Measurements from ENCODE around the gene GSN.

The GSN gene

GRCh38 chr9:121373011-121373729 lies 105.2 kb downstream of the GSN start:
- Histone ChIP-seq H3K9ac (ENCODE audit: low read depth, low read length, poor library complexity, severe bottlenecking) (no peak overlapping the region), H4K20me1 (ENCODE audit: insufficient read depth, low read length, poor library complexity, severe bottlenecking) (no peaks in the 10 kb centered on the region), H2AFZ (ENCODE audit: low read length) (no peak overlapping the region), H3K4me2 (ENCODE audit: low read depth, low read length, poor library complexity, severe bottlenecking) (no peak overlapping the region), H3K27me3 (ENCODE audit: insufficient read depth, low read length, poor library complexity, severe bottlenecking) (no peaks in the 10 kb centered on the region), H3K4me3 (ENCODE audit: low read length, poor library complexity, severe bottlenecking) (no peak overlapping the region), H3K36me3 (ENCODE audit: insufficient read depth, low read length) (no peaks in the 10 kb centered on the region), H3K4me1 (ENCODE audit: insufficient read depth, low read length, poor library complexity, severe bottlenecking) (peaks cover under 1% of the 10 kb centered on the region), H3F3A (ENCODE audit: low read depth) (no peaks in the 10 kb centered on the region), H3K79me2 (ENCODE audit: insufficient read depth, low read length) (no peaks in the 10 kb centered on the region), H3K9me3 (ENCODE audit: insufficient read depth, low read depth, low read length) (peaks cover 6% of the 10 kb centered on the region; the same call in 1 of the 2 replicates), H3K9me2 (replicated peaks; ENCODE audit: low read depth, low read length) (no peaks in the 10 kb centered on the region)
- no peak for TF ChIP-seq EZH2phosphoT487 (IDR thresholded peaks at IDR 0.05; ENCODE audit: borderline replicate concordance)

GRCh38 chr9:121376214-121376830 lies 108.4 kb downstream of the GSN start:
- Histone ChIP-seq H4K20me1 (ENCODE audit: insufficient read depth, low read length, poor library complexity, severe bottlenecking) (no peaks in the 10 kb centered on the region), H3K4me3 (ENCODE audit: low read length, poor library complexity, severe bottlenecking) (no peak overlapping the region), H3K4me2 (ENCODE audit: low read depth, low read length, poor library complexity, severe bottlenecking) (no peak overlapping the region), H3K27me3 (ENCODE audit: insufficient read depth, low read length, poor library complexity, severe bottlenecking) (no peaks in the 10 kb centered on the region), H3K4me1 (ENCODE audit: insufficient read depth, low read length, poor library complexity, severe bottlenecking) (no peaks in the 10 kb centered on the region), H3K79me2 (ENCODE audit: insufficient read depth, low read length) (no peaks in the 10 kb centered on the region), H3K9me2 (replicated peaks; ENCODE audit: low read depth, low read length) (no peaks in the 10 kb centered on the region), H3K36me3 (ENCODE audit: insufficient read depth, low read length) (no peaks in the 10 kb centered on the region), H3K9ac (ENCODE audit: low read depth, low read length, poor library complexity, severe bottlenecking) (no peak overlapping the region), H2AFZ (ENCODE audit: low read length) (no peak overlapping the region), H3K9me3 (ENCODE audit: insufficient read depth, low read depth, low read length) (peaks cover 6% of the 10 kb centered on the region; the same call in 1 of the 2 replicates), H3F3A (ENCODE audit: low read depth) (no peaks in the 10 kb centered on the region)
- peak; percentile 66 for TF ChIP-seq CTCF (conservative IDR thresholded peaks at IDR 0.05; ENCODE audit: low read length)
- no peak for TF ChIP-seq EZH2phosphoT487 (IDR thresholded peaks at IDR 0.05; ENCODE audit: borderline replicate concordance)

GRCh38 chr9:121380846-121381245 lies 112.9 kb downstream of the GSN start:
- no peak for TF ChIP-seq EZH2phosphoT487 (IDR thresholded peaks at IDR 0.05; ENCODE audit: borderline replicate concordance)
- no peak for TF ChIP-seq CTCF (conservative IDR thresholded peaks at IDR 0.05; ENCODE audit: low read length)
- H3K27me3 ChIP-seq (ENCODE audit: insufficient read depth, low read length, poor library complexity, severe bottlenecking) = no peaks in the 10 kb centered on the region
- peaks cover 6% of the 10 kb centered on the region; the same call in 1 of the 2 replicates for H3K9me3 ChIP-seq (ENCODE audit: insufficient read depth, low read depth, low read length)
- H3K4me1 ChIP-seq (ENCODE audit: insufficient read depth, low read length, poor library complexity, severe bottlenecking) = no peaks in the 10 kb centered on the region
- H3F3A ChIP-seq (ENCODE audit: low read depth) = peaks cover 2% of the 10 kb centered on the region; the same call in 1 of the 2 replicates
- H3K4me2 ChIP-seq (ENCODE audit: low read depth, low read length, poor library complexity, severe bottlenecking) = no peak overlapping the region
- no peaks in the 10 kb centered on the region for H3K9me2 ChIP-seq (replicated peaks; ENCODE audit: low read depth, low read length)
- no peaks in the 10 kb centered on the region for H3K79me2 ChIP-seq (ENCODE audit: insufficient read depth, low read length)
- H3K9ac ChIP-seq (ENCODE audit: low read depth, low read length, poor library complexity, severe bottlenecking) = no peak overlapping the region
- no peak overlapping the region for H2AFZ ChIP-seq (ENCODE audit: low read length)
- no peaks in the 10 kb centered on the region for H4K20me1 ChIP-seq (ENCODE audit: insufficient read depth, low read length, poor library complexity, severe bottlenecking)
- H3K36me3 ChIP-seq (ENCODE audit: insufficient read depth, low read length) = no peaks in the 10 kb centered on the region
- no peak overlapping the region for H3K4me3 ChIP-seq (ENCODE audit: low read length, poor library complexity, severe bottlenecking)
